Activated CD8-positive, alpha-beta memory T cell treated with anti-CD3 and anti-CD28 coated beads, Interleukin-2, amount 50 U/mL, for 48 hours (primary cell): Measurements from ENCODE around the gene FLNA.
"Not testable (repeated sequence)": the region's sequence is repeated elsewhere in the genome, so short reads cannot be mapped to it uniquely, and the experiment has no call there.

Experiments used
- DNase-seq: peaks from one replicate; pipeline ENCODE4 v3.0.0-alpha.2; 2020

Gene FLNA, protein sequence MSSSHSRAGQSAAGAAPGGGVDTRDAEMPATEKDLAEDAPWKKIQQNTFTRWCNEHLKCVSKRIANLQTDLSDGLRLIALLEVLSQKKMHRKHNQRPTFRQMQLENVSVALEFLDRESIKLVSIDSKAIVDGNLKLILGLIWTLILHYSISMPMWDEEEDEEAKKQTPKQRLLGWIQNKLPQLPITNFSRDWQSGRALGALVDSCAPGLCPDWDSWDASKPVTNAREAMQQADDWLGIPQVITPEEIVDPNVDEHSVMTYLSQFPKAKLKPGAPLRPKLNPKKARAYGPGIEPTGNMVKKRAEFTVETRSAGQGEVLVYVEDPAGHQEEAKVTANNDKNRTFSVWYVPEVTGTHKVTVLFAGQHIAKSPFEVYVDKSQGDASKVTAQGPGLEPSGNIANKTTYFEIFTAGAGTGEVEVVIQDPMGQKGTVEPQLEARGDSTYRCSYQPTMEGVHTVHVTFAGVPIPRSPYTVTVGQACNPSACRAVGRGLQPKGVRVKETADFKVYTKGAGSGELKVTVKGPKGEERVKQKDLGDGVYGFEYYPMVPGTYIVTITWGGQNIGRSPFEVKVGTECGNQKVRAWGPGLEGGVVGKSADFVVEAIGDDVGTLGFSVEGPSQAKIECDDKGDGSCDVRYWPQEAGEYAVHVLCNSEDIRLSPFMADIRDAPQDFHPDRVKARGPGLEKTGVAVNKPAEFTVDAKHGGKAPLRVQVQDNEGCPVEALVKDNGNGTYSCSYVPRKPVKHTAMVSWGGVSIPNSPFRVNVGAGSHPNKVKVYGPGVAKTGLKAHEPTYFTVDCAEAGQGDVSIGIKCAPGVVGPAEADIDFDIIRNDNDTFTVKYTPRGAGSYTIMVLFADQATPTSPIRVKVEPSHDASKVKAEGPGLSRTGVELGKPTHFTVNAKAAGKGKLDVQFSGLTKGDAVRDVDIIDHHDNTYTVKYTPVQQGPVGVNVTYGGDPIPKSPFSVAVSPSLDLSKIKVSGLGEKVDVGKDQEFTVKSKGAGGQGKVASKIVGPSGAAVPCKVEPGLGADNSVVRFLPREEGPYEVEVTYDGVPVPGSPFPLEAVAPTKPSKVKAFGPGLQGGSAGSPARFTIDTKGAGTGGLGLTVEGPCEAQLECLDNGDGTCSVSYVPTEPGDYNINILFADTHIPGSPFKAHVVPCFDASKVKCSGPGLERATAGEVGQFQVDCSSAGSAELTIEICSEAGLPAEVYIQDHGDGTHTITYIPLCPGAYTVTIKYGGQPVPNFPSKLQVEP (N-terminal part only)

DNA sequence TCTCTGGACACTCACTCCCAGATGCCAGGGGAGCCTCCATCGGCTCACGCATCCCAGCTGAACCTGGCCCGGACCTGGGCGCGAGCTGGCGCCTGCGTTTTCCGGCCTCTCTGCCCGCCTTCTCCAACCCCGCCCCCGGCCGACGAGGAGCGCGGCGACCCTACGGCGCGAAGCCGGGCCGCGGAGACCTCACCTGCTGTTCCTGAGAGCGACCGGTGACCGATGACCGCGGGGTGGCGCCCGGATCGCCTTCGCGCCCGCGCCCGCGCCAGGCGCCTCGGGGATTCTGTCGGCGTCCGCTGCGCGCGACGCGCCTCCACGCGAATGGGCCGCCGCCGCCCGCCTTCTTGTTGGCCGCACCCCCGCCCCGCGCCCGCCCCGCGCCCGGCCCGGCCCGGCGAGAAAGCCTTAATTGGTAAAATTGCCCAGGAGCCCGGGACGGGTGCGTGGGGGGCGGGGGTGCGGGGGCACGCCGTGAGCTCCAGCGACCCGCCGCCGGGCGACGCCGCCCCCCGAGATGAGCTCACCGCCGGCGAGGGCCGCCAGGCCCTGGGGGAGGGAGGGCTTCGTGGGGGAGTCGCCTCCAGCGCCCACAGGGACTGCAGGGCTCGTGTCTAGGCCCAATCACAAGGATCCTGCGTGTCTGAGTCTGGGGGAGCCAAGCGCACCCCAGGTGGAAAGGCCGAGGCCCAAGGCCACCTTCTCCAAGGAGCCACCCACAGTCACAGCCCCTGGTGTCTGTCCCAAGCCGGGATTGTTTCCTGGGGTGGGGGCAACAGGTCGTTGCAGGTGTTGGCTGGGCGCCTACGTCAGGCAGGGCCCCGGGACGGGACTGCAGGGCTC, at the start of gene FLNA:
Gene FLNA (minus strand): TSS at position 322 of the 843 bp plus-strand sequence. CDS start 3,389 bp downstream, outside the sequence.
- no peak for DNase-seq

DNA sequence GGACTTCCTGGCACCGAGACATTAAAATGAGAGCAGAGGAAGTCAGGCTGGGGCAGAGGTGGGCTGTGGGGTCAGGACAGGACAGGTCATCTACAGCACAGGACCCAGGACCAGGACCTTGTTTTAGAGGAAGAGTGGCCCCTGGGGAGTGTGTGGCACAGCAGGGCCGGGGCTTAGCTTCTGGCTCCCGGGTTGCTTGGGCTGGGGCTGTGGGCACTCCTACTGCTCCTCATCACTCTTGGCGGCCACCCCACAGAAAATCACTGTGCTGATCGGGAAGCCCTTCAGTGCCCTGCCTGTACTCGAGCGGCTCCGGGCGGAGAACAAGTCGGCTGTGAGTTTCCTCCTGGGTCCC, 45.9 kb upstream of the FLNA start:
- no peak for DNase-seq

GRCh38 chrX:154419688-154420401, 45.4 kb upstream of the FLNA start:
- no peak for DNase-seq

DNA sequence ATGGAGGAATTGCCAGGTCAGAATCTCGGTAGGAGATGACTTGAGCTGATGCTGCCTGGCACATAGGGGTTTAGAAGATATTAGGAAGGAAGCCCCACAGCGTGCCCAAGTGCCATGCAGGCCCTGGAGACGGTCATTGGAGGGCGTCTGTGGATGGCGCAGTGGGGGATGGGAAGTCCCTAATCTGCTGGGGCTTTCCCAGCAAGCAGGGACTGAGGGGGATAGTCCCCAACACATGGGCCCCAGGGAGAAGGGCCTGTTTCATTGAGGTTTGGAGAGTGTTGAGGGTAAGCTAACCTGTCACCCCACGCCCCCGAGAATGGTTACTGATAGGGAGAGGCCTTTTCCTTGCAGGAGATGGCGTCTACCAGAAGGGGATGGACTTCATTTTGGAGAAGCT, 44.8 kb upstream of the FLNA start:
- no peak for DNase-seq

DNA sequence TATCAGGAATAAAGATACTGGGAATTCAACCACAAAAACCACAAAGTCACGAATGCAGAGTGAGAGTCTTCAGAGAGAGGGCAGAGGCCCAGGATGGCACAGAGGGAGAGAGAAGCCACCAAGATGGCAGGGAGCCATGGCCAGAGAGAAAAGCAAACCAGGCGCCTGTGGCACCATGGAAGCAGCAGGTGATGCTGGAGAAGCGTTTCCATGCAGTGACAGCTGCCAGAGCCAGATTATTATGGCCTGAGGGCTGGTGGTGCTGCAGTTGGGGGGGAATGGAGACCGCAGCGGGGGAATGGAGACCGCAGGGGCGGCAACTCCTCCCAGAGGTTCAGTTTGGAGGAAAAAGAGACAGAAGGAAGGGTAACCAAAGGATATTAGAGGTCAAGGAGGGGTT, 42.7 kb upstream of the FLNA start:
- DNase-seq: no peak

- no peak for DNase-seq
Observed at GRCh38 chrX:154413142-154413541, 38.7 kb upstream of the FLNA start.

GRCh38 chrX:154412468-154412867, 38.0 kb upstream of the FLNA start:
- no peak for DNase-seq

- peak; percentile 79 for DNase-seq
Observed at GRCh38 chrX:154411981-154412340, 37.5 kb upstream of the FLNA start.

- DNase-seq: no peak
Observed at GRCh38 chrX:154409222-154409871, 34.9 kb upstream of the FLNA start, which contains the start of gene DNASE1L1. Gene DNASE1L1 (minus strand): TSS chrX:154409254. CDS start chrX:154405568, 3,686 bp downstream.

GRCh38 chrX:154408659-154409221, 34.3 kb upstream of the FLNA start:
- DNase-seq: no peak

DNA sequence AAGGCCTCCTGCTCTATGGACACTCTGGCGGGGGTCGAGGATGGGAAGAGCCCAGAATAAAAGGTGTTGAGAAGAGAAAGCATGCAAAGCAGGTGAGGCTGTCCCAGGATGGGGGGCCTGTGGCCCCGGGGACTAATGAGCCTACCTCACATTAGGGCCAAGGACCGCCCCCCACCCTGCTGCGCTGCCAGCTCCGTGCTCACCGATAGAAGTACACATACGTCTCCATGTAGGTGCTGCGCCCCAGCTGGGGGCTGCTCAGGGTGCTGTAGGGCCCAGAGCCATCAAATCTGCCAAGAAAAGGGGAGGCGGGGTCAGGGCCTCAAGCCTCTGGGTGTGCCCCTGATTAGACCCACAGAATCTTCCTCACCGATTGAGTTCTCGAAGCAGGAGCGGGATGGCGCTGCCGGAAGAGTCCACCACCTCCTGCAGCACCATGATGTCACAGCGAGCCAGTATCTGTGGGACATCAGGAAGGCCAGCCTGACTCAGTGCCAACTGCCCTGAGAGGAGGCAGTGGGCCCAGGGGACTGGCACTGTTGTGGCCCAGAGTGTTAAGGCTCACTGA, 30.3 kb upstream of the FLNA start:
- DNase-seq: no peak

GRCh38 chrX:154403858-154404257, 29.4 kb upstream of the FLNA start:
- DNase-seq: no peak

DNA sequence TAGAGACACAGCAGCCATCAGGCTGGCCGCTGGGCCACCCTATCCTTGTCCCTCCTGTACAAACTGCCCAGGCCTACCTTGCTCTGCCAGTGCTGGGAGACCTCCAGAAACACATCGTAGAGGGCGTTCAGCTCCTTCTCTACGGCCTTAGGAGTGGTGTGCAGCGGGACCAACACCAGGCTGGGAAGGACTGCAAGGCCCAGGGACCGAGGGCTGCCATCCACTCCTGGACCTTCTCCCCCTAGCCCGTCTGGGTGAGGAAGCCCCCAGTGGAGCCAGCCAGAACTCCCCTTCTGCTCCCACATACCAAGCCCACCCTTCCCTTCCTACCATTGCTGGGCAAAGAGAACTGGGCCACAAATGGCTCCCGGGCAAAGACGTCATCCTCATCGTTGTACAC, 28.8 kb upstream of the FLNA start:
- DNase-seq: no peak

GRCh38 chrX:154402622-154403127, 28.2 kb upstream of the FLNA start:
- no peak for DNase-seq

GRCh38 chrX:154401918-154402621, 27.6 kb upstream of the FLNA start:
- peak; percentile 61 for DNase-seq

- peak; percentile 75 for DNase-seq
Observed at GRCh38 chrX:154401045-154401799, 26.8 kb upstream of the FLNA start.

- DNase-seq: not testable (repeated sequence)
Observed at GRCh38 chrX:154400369-154400817, 26.0 kb upstream of the FLNA start.
